Measurements from ENCODE around the gene NRP1. TPM values are rescaled to one million over a fixed set of nuclear protein-coding genes. Genes with fewer than 3 reads are reported as not detected.

NRP1 gene
- total RNA-seq, 2 donors from 2014 or later, result 11.7 to 18.4 TPM

GRCh38 chr10:33241351-33241750, 93.1 kb downstream of the NRP1 start:
- DNase-seq, result no peak
- Histone ChIP-seq H3K4me1 (no peaks in the 10 kb centered on the region), H3K9ac (ENCODE audit: low read depth in 2 of 2, low read length in 2 of 2) (no peak overlapping the region), H3K4me3 (no peak overlapping the region), H3K27ac (no peak overlapping the region), H3K27me3 (no peaks in the 10 kb centered on the region), H3K9me3 (no peaks in the 10 kb centered on the region), H3K36me3 (no peaks in the 10 kb centered on the region)
- intact Hi-C loops (cut with DNase I), result no loop called here
- TF ChIP-seq, protein P1, sequence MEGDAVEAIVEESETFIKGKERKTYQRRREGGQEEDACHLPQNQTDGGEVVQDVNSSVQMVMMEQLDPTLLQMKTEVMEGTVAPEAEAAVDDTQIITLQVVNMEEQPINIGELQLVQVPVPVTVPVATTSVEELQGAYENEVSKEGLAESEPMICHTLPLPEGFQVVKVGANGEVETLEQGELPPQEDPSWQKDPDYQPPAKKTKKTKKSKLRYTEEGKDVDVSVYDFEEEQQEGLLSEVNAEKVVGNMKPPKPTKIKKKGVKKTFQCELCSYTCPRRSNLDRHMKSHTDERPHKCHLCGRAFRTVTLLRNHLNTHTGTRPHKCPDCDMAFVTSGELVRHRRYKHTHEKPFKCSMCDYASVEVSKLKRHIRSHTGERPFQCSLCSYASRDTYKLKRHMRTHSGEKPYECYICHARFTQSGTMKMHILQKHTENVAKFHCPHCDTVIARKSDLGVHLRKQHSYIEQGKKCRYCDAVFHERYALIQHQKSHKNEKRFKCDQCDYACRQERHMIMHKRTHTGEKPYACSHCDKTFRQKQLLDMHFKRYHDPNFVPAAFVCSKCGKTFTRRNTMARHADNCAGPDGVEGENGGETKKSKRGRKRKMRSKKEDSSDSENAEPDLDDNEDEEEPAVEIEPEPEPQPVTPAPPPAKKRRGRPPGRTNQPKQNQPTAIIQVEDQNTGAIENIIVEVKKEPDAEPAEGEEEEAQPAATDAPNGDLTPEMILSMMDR (IDR thresholded peaks at IDR 0.05), result no peak

- Histone ChIP-seq H3K27ac (no peak overlapping the region), H3K9ac (ENCODE audit: low read depth in 2 of 2, low read length in 2 of 2) (no peak overlapping the region), H3K36me3 (no peaks in the 10 kb centered on the region), H3K4me3 (no peak overlapping the region), H3K9me3 (no peaks in the 10 kb centered on the region), H3K4me1 (no peaks in the 10 kb centered on the region), H3K27me3 (no peaks in the 10 kb centered on the region)
- TF ChIP-seq, protein P1 (IDR thresholded peaks at IDR 0.05), result no peak
- intact Hi-C loops (cut with DNase I), result no loop called here
- no peak for DNase-seq
Observed at GRCh38 chr10:33240931-33241330, 93.5 kb downstream of the NRP1 start.

DNA sequence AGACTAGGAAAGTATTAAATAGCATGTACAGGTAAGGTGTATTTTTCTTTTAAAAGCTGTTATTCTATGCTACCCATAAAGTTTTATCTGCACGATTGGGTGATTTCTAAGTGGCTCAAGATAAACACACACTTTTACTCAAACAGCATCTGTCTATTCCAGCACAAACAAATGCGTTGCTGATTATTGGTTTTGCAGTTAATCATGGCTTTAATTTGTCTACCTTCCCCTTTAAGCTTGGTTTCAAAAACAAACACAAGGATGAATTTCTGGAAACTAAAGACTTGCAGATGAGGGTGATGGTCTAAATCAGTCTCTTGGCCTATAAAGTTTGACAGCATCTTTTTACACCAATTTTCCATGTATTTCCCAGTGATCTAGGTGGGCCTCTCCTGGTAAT, 94.2 kb downstream of the NRP1 start:
- Histone ChIP-seq H3K9ac (ENCODE audit: low read depth in 2 of 2, low read length in 2 of 2) (no peak overlapping the region), H3K9me3 (no peaks in the 10 kb centered on the region)
- no peak for DNase-seq

DNA sequence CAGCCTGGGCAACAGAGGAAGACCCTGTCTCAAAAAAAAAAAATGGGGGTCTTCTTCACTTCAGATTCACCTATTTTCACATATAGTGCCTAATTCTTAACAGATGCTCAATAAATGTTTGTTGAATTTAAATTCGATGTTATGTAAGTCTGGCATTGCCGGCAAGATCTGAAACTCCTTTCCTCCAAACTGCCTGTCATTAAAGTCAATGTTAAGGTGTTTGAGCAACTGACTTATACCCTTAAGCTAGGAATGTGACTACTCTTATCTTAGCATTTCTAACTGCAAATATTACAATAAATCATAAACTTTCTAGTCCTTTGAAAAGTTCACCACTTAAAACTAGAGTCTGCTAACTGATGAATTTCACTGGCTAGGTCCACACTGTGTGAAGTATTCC, 95.2 kb downstream of the NRP1 start:
- TF ChIP-seq, protein P1 (IDR thresholded peaks at IDR 0.05), result no peak
- H3K9me3 ChIP-seq, result no peaks in the 10 kb centered on the region
- H3K36me3 ChIP-seq, result no peaks in the 10 kb centered on the region
- no peak overlapping the region for H3K27ac ChIP-seq
- DNase-seq, result no peak
- H3K4me3 ChIP-seq, result no peak overlapping the region
- H3K27me3 ChIP-seq, result no peaks in the 10 kb centered on the region
- H3K4me1 ChIP-seq, result no peaks in the 10 kb centered on the region
- intact Hi-C loops (cut with DNase I), result no loop called here
- H3K9ac ChIP-seq (ENCODE audit: low read depth in 2 of 2, low read length in 2 of 2), result no peak overlapping the region

More for the DNA sequence above, 94.2 kb downstream of the NRP1 start:
- Histone ChIP-seq H3K27me3 (no peaks in the 10 kb centered on the region), H3K27ac (no peak overlapping the region), H3K36me3 (no peaks in the 10 kb centered on the region), H3K4me1 (no peaks in the 10 kb centered on the region), H3K4me3 (no peak overlapping the region)
- TF ChIP-seq, protein P1 (IDR thresholded peaks at IDR 0.05), result no peak
- intact Hi-C loops (cut with DNase I), result no loop called here

GRCh38 chr10:33238643-33239042, 95.8 kb downstream of the NRP1 start:
- Histone ChIP-seq H3K4me1 (no peaks in the 10 kb centered on the region), H3K36me3 (no peaks in the 10 kb centered on the region), H3K9ac (ENCODE audit: low read depth in 2 of 2, low read length in 2 of 2) (no peak overlapping the region), H3K27ac (no peak overlapping the region), H3K4me3 (no peak overlapping the region), H3K9me3 (no peaks in the 10 kb centered on the region), H3K27me3 (no peaks in the 10 kb centered on the region)
- intact Hi-C loops (cut with DNase I), result no loop called here
- TF ChIP-seq, protein P1 (IDR thresholded peaks at IDR 0.05), result no peak
- DNase-seq, result no peak

Measured in colonic mucosa (tissue), 4 donors.